Suprapubic skin (tissue), 4 donors: ENCODE measurements around the gene NSDHL. TPM values are rescaled to one million over a fixed set of nuclear protein-coding genes. Genes with fewer than 3 reads are reported as not detected.

Experiments used
- DNase-seq, 2 donors: peaks; one replicate each; pipeline ENCODE4 v3.0.0-alpha.2; 2019; ENCODE audit warnings: low spot score in 2 of 2
- H3K27ac ChIP-seq: fragments of 200-600 bp; sonication (generic); one replicate; pipeline ENCODE4 v1.5.1; 2019
- H3K27me3 ChIP-seq: fragments of 200-600 bp; sonication (generic); one replicate; pipeline ENCODE4 v1.5.1; 2019
- H3K36me3 ChIP-seq: fragments of 200-600 bp; sonication (generic); one replicate; pipeline ENCODE4 v1.5.1; 2019
- H3K4me1 ChIP-seq: fragments of 200-600 bp; sonication (generic); one replicate; pipeline ENCODE4 v1.5.1; 2019
- H3K4me3 ChIP-seq: fragments of 200-600 bp; sonication (generic); one replicate; pipeline ENCODE4 v1.5.1; 2019; ENCODE audit warnings: mild to moderate bottlenecking
- H3K9me3 ChIP-seq: fragments of 200-600 bp; sonication (generic); one replicate; pipeline ENCODE4 v1.5.1; 2019
- CTCF ChIP-seq, 2 donors: fragments of 200-600 bp in 1 of 2; fragments of 450-650 bp in 1 of 2; sonication (generic) in 1 of 2; IDR thresholded peaks; one replicate each; pipeline ENCODE4 v1.5.1; 2016 to 2019; ENCODE audit warnings: antibody characterized with exemption in 2 of 2, mild to moderate bottlenecking in 1 of 2, moderate library complexity in 1 of 2
- EP300 ChIP-seq: sonication (generic); formaldehyde crosslinking; IDR thresholded peaks from one replicate; pipeline ENCODE4 v1.6.1; 2017; ENCODE audit warnings: antibody characterized with exemption
- POLR2A ChIP-seq, 2 donors: fragments of 450-650 bp; IDR thresholded peaks; one replicate each; pipeline ENCODE4 v1.6.1; 2017; ENCODE audit warnings: antibody characterized with exemption in 2 of 2, mild to moderate bottlenecking in 2 of 2, moderate library complexity in 2 of 2
- POLR2AphosphoS5 ChIP-seq, 3 donors: sonication (generic); formaldehyde crosslinking; IDR thresholded peaks; one replicate each; pipeline ENCODE4 v1.6.1; 2017; ENCODE audit warnings: antibody characterized with exemption in 3 of 3
- WGBS: methylation state at CpG from one replicate; pipeline ENCODE4 v1.1.5; 2018; 5-methylcytosine and 5-hydroxymethylcytosine counted together
- total RNA-seq, 4 donors: library from RNA; depleted of rRNA; stranded (reverse); fragments of >200 nt; gene quantifications; one replicate each; pipeline ENCODE4 v1.1.0, GENCODE V29; 2016

Gene NSDHL
- total RNA-seq, 4 donors from 2014 or later, result 11.8 to 34.1 (median 22.4) TPM

GRCh38 chrX:152813206-152813605 is 17.7 kb upstream of the NSDHL start:
- WGBS, result 52% methylated on average over 5 of the region's 5 CpGs
- H3K27me3 ChIP-seq, result no peaks in the 10 kb centered on the region
- H3K9me3 ChIP-seq, result no peaks in the 10 kb centered on the region
- no peaks in the 10 kb centered on the region for H3K4me1 ChIP-seq
- no peak overlapping the region for H3K4me3 ChIP-seq
- H3K36me3 ChIP-seq, result no peaks in the 10 kb centered on the region
- TF ChIP-seq CTCF (IDR thresholded peaks at IDR 0.05) (no peak), POLR2A (IDR thresholded peaks at IDR 0.05) (no peak), POLR2AphosphoS5 (IDR thresholded peaks at IDR 0.05) (no peak), EP300 (no peak)
- H3K27ac ChIP-seq, result no peak overlapping the region
- DNase-seq, result no peak

GRCh38 chrX:152814048-152814447 is 16.8 kb upstream of the NSDHL start:
- Histone ChIP-seq H3K4me1 (no peaks in the 10 kb centered on the region), H3K36me3 (no peaks in the 10 kb centered on the region), H3K27me3 (no peaks in the 10 kb centered on the region), H3K27ac (no peak overlapping the region), H3K9me3 (no peaks in the 10 kb centered on the region), H3K4me3 (no peak overlapping the region)
- WGBS, result 62% methylated on average over 5 of the region's 5 CpGs
- DNase-seq, result no peak
- TF ChIP-seq CTCF (IDR thresholded peaks at IDR 0.05), result no peak
- no peak for TF ChIP-seq POLR2AphosphoS5 (IDR thresholded peaks at IDR 0.05)
- no peak for TF ChIP-seq POLR2A (IDR thresholded peaks at IDR 0.05)
- no peak for TF ChIP-seq EP300

- Histone ChIP-seq H3K36me3 (no peaks in the 10 kb centered on the region), H3K4me1 (no peaks in the 10 kb centered on the region), H3K27ac (no peak overlapping the region), H3K9me3 (no peaks in the 10 kb centered on the region), H3K4me3 (no peak overlapping the region), H3K27me3 (no peaks in the 10 kb centered on the region)
- 29% methylated on average over 6 of the region's 6 CpGs for WGBS
- TF ChIP-seq EP300, result no peak
- TF ChIP-seq CTCF (IDR thresholded peaks at IDR 0.05), result no peak
- TF ChIP-seq POLR2A (IDR thresholded peaks at IDR 0.05), result no peak
- TF ChIP-seq POLR2AphosphoS5 (IDR thresholded peaks at IDR 0.05), result no peak
- no peak for DNase-seq
Observed at GRCh38 chrX:152817078-152817764, 13.6 kb upstream of the NSDHL start.

DNA sequence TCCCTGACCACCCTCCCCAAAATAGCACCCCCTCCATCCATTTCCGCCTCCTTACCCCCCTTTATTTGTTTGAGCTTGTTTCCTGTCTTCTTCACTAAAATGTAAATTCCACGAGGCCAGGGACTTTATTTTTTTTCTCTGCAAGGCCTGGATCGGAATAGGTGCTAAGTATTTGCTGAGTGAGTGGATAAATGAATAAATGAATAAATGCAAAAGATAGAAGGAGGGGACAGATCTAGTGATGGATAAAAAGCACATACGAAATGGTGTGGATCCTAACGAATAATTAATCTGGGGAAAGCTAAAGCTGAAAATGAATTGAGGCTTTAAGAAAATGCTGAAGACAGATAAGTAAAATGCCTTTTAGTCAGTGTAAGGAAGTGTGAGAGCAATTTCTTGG is 12.5 kb upstream of the NSDHL start:
- DNase-seq, result no peak
- 83% methylated on average over 5 of the region's 5 CpGs for WGBS
- Histone ChIP-seq H3K27ac (no peak overlapping the region), H3K9me3 (no peaks in the 10 kb centered on the region), H3K27me3 (no peaks in the 10 kb centered on the region), H3K36me3 (no peaks in the 10 kb centered on the region), H3K4me3 (no peak overlapping the region), H3K4me1 (no peaks in the 10 kb centered on the region)
- TF ChIP-seq POLR2A (IDR thresholded peaks at IDR 0.05), result no peak
- TF ChIP-seq EP300, result no peak
- no peak for TF ChIP-seq CTCF (IDR thresholded peaks at IDR 0.05)
- TF ChIP-seq POLR2AphosphoS5 (IDR thresholded peaks at IDR 0.05), result no peak

GRCh38 chrX:152819266-152819665 is 11.6 kb upstream of the NSDHL start:
- WGBS, result 71% methylated on average over 2 of the region's 2 CpGs
- no peak for DNase-seq
- H3K27me3 ChIP-seq, result no peaks in the 10 kb centered on the region
- H3K27ac ChIP-seq, result no peak overlapping the region
- H3K4me3 ChIP-seq, result no peak overlapping the region
- no peaks in the 10 kb centered on the region for H3K9me3 ChIP-seq
- TF ChIP-seq CTCF (IDR thresholded peaks at IDR 0.05) (no peak), EP300 (no peak), POLR2AphosphoS5 (IDR thresholded peaks at IDR 0.05) (no peak), POLR2A (IDR thresholded peaks at IDR 0.05) (no peak)
- no peaks in the 10 kb centered on the region for H3K36me3 ChIP-seq
- no peaks in the 10 kb centered on the region for H3K4me1 ChIP-seq
